Activated naive CD8-positive, alpha-beta T cell treated with anti-CD3 and anti-CD28 coated beads, Interleukin-2, amount 50 U/mL, for 24 hours (primary cell): Measurements from ENCODE around the gene RNPC3.

Experiments
- ATAC-seq: fragments of 150-1000 bp; cut with Tn5 transposase; one replicate; pipeline ENCODE4 v1.10.0; 2021
- DNase-seq: peaks from one replicate; pipeline ENCODE4 v3.0.0; 2021
- H3K27ac Mint-ChIP-seq: one replicate; pipeline ENCODE4 v1.8.0; 2021; ENCODE audit warnings: mild to moderate bottlenecking, mixed read lengths
- H3K27me3 Mint-ChIP-seq: one replicate; pipeline ENCODE4 v1.8.0; 2021; ENCODE audit warnings: mixed read lengths
- H3K36me3 Mint-ChIP-seq: one replicate; pipeline ENCODE4 v1.8.0; 2021; ENCODE audit warnings: low read depth, mixed read lengths
- H3K4me1 Mint-ChIP-seq: one replicate; pipeline ENCODE4 v1.8.0; 2021; ENCODE audit warnings: mixed read lengths
- H3K4me3 Mint-ChIP-seq: one replicate; pipeline ENCODE4 v1.8.0; 2021; ENCODE audit warnings: mild to moderate bottlenecking, moderate library complexity, mixed read lengths
- H3K9me3 Mint-ChIP-seq: one replicate; pipeline ENCODE4 v1.8.0; 2021; ENCODE audit warnings: mixed read lengths

The RNPC3 gene, protein sequence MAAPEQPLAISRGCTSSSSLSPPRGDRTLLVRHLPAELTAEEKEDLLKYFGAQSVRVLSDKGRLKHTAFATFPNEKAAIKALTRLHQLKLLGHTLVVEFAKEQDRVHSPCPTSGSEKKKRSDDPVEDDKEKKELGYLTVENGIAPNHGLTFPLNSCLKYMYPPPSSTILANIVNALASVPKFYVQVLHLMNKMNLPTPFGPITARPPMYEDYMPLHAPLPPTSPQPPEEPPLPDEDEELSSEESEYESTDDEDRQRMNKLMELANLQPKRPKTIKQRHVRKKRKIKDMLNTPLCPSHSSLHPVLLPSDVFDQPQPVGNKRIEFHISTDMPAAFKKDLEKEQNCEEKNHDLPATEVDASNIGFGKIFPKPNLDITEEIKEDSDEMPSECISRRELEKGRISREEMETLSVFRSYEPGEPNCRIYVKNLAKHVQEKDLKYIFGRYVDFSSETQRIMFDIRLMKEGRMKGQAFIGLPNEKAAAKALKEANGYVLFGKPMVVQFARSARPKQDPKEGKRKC

GRCh38 chr1:103525607-103526507 lies at the start of gene RNPC3:
RNPC3 (plus strand) TSS chr1:103525699; CDS start chr1:103526071, 372 bp downstream.
- peak; percentile 87 for DNase-seq
- Mint-ChIP-seq H3K36me3 (peaks cover 34% of the 10 kb centered on the region), H3K4me3 (peak within 1 kb of the TSS; percentile 99), H3K27me3 (no peaks in the 10 kb centered on the region), H3K27ac (peak within 1 kb of the TSS; percentile 99), H3K9me3 (no peaks in the 10 kb centered on the region), H3K4me1 (peaks cover 62% of the 10 kb centered on the region)
- ATAC-seq: peak; percentile 55

DNA sequence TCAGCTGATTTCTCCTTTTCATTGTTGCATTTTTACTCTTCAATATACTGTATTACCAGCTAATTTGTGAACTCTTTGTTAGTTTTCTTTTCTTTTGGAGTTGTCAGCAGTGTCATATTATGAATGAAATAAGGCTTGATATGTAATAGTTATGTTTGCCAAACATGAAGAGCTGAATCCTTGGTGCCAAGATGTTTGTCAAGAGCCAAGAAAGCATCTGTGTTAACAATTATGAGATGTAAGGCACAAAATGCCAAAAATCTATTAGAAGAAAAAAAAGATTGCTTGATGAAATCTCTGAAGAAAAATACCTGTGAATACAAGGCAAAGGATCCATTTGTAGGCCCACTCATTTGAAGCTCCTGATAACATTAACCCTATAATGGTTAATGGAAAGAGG lies 48.4 kb upstream of the RNPC3 start:
- no peaks in the 10 kb centered on the region for H3K4me1 Mint-ChIP-seq
- H3K4me3 Mint-ChIP-seq: no peak overlapping the region
- peaks cover 1% of the 10 kb centered on the region for H3K27me3 Mint-ChIP-seq
- no peaks in the 10 kb centered on the region for H3K36me3 Mint-ChIP-seq
- no peak overlapping the region for H3K27ac Mint-ChIP-seq
- H3K9me3 Mint-ChIP-seq: no peaks in the 10 kb centered on the region
- DNase-seq (no peak), ATAC-seq (no peak)

GRCh38 chr1:103489935-103490334 lies 35.6 kb upstream of the RNPC3 start:
- Mint-ChIP-seq H3K27me3 (peaks cover 3% of the 10 kb centered on the region), H3K4me3 (no peak overlapping the region), H3K4me1 (no peaks in the 10 kb centered on the region), H3K36me3 (no peaks in the 10 kb centered on the region), H3K9me3 (no peaks in the 10 kb centered on the region), H3K27ac (no peak overlapping the region)
- ATAC-seq (no peak), DNase-seq (no peak)

DNA sequence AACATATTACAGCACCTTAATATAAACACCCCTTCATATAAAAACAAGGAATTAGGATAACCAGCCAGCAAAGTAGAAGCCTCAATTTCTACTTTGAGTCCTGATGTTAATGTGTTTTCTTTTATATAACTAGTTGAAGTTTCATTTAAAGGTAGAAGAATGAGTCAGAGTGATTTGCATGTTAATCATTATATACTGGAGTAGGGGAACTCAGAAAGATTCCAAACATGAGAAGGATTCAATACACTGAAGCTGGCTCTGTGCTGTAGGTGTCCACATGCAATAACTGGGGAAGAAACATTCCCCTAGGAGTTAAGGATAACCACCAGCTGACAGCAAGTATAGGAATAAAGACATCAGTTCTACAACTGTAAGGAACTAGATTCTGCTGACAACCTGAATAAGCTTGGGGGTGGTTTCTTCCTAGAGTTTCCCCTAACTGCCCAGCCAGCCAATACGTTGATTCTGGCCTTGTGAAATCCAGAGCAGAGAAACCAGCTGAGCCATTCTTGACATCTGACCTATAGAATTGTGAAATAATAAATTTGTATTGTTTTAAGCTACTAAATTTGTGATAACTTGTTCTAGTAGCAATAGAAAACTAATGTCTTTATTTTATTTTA lies 33.4 kb upstream of the RNPC3 start:
- no peak overlapping the region for H3K4me3 Mint-ChIP-seq
- no peak overlapping the region for H3K27ac Mint-ChIP-seq
- no peak for ATAC-seq
- no peaks in the 10 kb centered on the region for H3K9me3 Mint-ChIP-seq
- H3K4me1 Mint-ChIP-seq: no peaks in the 10 kb centered on the region
- no peaks in the 10 kb centered on the region for H3K36me3 Mint-ChIP-seq
- DNase-seq: no peak
- peaks cover 5% of the 10 kb centered on the region for H3K27me3 Mint-ChIP-seq

GRCh38 chr1:103496014-103496635 lies 29.4 kb upstream of the RNPC3 start:
- Mint-ChIP-seq H3K9me3 (no peaks in the 10 kb centered on the region), H3K4me1 (no peaks in the 10 kb centered on the region), H3K27ac (no peak overlapping the region), H3K36me3 (no peaks in the 10 kb centered on the region), H3K4me3 (no peak overlapping the region), H3K27me3 (peaks cover 3% of the 10 kb centered on the region)
- ATAC-seq: no peak
- no peak for DNase-seq

- H3K9me3 Mint-ChIP-seq: no peaks in the 10 kb centered on the region
- no peaks in the 10 kb centered on the region for H3K36me3 Mint-ChIP-seq
- H3K4me1 Mint-ChIP-seq: no peaks in the 10 kb centered on the region
- H3K27ac Mint-ChIP-seq: no peak overlapping the region
- ATAC-seq (no peak), DNase-seq (no peak)
- no peak overlapping the region for H3K4me3 Mint-ChIP-seq
- H3K27me3 Mint-ChIP-seq: peaks cover 5% of the 10 kb centered on the region
These were observed 28.1 kb upstream of the RNPC3 start for GRCh38 chr1:103497404-103497803.

DNA sequence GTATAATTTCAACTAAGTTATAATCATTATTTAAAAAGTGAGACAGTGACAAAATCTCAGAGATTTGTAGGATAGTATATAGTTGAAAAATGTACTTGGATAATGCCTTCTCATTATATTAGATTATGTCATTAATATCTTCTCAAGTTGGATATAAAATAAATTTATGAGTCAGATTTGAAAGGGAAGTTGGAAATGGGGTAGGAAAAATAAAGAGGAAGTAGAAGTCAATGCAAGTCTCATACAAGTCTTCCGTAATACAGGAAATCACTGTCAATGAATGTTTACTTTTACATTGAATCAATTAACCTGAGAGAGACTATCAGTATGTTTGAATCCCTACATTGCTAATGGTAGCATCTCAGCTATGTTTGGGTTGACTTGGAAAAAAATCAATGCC lies 16.2 kb upstream of the RNPC3 start:
- DNase-seq (no peak), ATAC-seq (no peak)
- H3K36me3 Mint-ChIP-seq: peaks cover 35% of the 10 kb centered on the region
- H3K9me3 Mint-ChIP-seq: peaks cover 8% of the 10 kb centered on the region
- no peak overlapping the region for H3K4me3 Mint-ChIP-seq
- peaks cover 6% of the 10 kb centered on the region for H3K4me1 Mint-ChIP-seq
- H3K27me3 Mint-ChIP-seq: no peaks in the 10 kb centered on the region
- H3K27ac Mint-ChIP-seq: no peak overlapping the region

GRCh38 chr1:103513711-103514110 lies 11.8 kb upstream of the RNPC3 start:
- no peak for ATAC-seq
- no peaks in the 10 kb centered on the region for H3K27me3 Mint-ChIP-seq
- H3K9me3 Mint-ChIP-seq: peaks cover 8% of the 10 kb centered on the region
- H3K27ac Mint-ChIP-seq: peak overlapping the region; percentile 60
- H3K4me1 Mint-ChIP-seq: peaks cover 46% of the 10 kb centered on the region
- DNase-seq: no peak
- H3K4me3 Mint-ChIP-seq: no peak overlapping the region
- peaks cover 35% of the 10 kb centered on the region for H3K36me3 Mint-ChIP-seq

- Mint-ChIP-seq H3K36me3 (peaks cover 32% of the 10 kb centered on the region), H3K4me1 (peaks cover 46% of the 10 kb centered on the region), H3K4me3 (no peak overlapping the region), H3K9me3 (peaks cover 8% of the 10 kb centered on the region), H3K27me3 (no peaks in the 10 kb centered on the region), H3K27ac (peak overlapping the region; percentile 98)
- DNase-seq (no peak), ATAC-seq (no peak)
These were observed 10.5 kb upstream of the RNPC3 start for GRCh38 chr1:103514920-103515503.

DNA sequence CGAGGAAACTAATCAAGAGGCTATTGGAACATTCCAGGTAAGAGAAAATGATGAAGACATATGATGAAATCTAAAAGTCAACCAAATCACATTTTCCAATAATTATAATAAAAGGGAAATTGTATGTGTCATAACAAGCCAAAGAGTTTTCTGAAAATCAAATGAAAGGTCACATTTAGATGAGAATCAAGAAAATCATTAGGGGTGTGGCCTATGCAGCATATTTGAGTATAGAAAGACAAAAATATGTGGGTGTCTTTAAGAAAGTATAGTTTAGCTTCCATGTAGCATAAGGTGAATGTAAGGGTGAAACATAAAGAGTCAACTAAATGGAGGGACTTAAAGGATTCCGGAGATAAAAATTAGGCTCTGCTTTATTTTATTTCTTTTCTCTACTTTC lies 9.2 kb upstream of the RNPC3 start:
- Mint-ChIP-seq H3K4me3 (peak overlapping the region; percentile 69), H3K27ac (peak overlapping the region; percentile 98), H3K9me3 (peaks cover 7% of the 10 kb centered on the region), H3K36me3 (peaks cover 20% of the 10 kb centered on the region), H3K27me3 (no peaks in the 10 kb centered on the region), H3K4me1 (peaks cover 46% of the 10 kb centered on the region)
- no peak for DNase-seq
- peak; percentile 50 for ATAC-seq

DNA sequence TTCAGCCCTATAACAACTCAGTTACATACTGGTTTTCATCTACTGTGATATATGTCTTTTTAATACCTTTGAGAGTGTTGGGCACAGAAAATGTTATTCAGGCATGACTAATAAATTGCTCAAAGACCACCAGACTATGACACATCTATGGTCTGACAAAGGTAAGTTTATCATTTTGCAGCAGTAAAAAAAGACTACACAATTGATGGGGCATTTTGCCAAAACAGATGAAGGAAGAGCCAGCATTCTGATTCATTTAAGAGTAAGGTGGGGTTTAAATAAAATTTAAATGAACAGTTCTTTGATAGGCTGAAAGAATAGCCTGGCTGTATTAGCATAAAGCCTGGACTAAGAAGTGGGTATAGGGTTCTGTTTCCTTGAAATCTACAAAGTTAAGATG lies 8.8 kb upstream of the RNPC3 start:
- H3K4me1 Mint-ChIP-seq: peaks cover 46% of the 10 kb centered on the region
- peak overlapping the region; percentile 98 for H3K27ac Mint-ChIP-seq
- no peaks in the 10 kb centered on the region for H3K27me3 Mint-ChIP-seq
- H3K36me3 Mint-ChIP-seq: peaks cover 16% of the 10 kb centered on the region
- peak; percentile 80 for ATAC-seq
- peaks cover 3% of the 10 kb centered on the region for H3K9me3 Mint-ChIP-seq
- H3K4me3 Mint-ChIP-seq: peak overlapping the region; percentile 69
- no peak for DNase-seq

DNA sequence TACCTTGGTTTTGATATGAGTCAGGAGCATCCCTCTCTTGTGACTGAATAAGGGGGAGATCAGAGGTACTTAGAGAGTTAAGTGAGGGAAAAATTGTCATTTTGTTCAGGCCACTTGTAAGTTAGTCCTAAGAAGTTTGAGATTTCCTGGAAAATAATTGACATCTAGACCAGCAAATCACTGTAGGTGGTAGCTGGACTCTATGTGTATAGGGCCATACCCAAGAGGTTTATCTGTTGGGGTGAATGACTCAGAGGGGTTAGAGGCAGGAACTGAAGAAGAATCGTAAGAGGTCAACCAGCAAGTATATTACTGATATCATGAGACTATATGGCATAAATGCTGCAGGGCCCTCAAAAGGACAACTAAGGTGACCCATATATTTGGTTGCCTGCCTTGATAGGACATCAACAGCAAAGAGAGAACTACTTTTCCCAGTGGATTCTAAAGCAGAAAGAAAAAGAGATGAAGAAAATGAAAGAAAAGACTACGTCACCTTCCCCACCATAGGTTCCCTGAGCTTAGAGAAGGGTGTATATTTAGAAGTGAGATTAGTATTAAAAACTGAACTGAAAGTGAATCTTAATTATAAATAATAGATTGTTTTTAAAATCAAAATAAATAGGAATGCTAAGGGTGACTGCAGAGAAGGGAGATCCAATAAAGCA lies 8.0 kb upstream of the RNPC3 start:
- peaks cover 46% of the 10 kb centered on the region for H3K4me1 Mint-ChIP-seq
- DNase-seq: peak; percentile 8
- H3K4me3 Mint-ChIP-seq: peak overlapping the region; percentile 69
- ATAC-seq: peak; percentile 76
- H3K27ac Mint-ChIP-seq: peak overlapping the region; percentile 98
- no peaks in the 10 kb centered on the region for H3K9me3 Mint-ChIP-seq
- no peaks in the 10 kb centered on the region for H3K27me3 Mint-ChIP-seq
- peaks cover 8% of the 10 kb centered on the region for H3K36me3 Mint-ChIP-seq

- peaks cover 50% of the 10 kb centered on the region for H3K4me1 Mint-ChIP-seq
- no peaks in the 10 kb centered on the region for H3K27me3 Mint-ChIP-seq
- H3K4me3 Mint-ChIP-seq: no peak overlapping the region
- H3K27ac Mint-ChIP-seq: no peak overlapping the region
- DNase-seq (no peak), ATAC-seq (no peak)
- H3K9me3 Mint-ChIP-seq: no peaks in the 10 kb centered on the region
- H3K36me3 Mint-ChIP-seq: no peaks in the 10 kb centered on the region
These were observed 4.7 kb upstream of the RNPC3 start for GRCh38 chr1:103520822-103521221.
